ENCODE results near the gene MGMT.

MGMT gene

GRCh38 chr10:129506101-129506797, 39.2 kb downstream of the MGMT start:
- Histone ChIP-seq H3K4me2 (peak overlapping the region in 9 of 11 experiments; percentile 37 to 77 (median 71); a peak in 18 of 22 replicates), H3K9ac (no peak overlapping the region), H3K4me1 (peaks cover 0 to 30% (median 20%) of the 10 kb centered on the region in 10 experiments; a peak in 18 of 20 replicates), H3K36me3 (peaks cover 14 to 38% (median 27%) of the 10 kb centered on the region in 11 experiments; a peak in 19 of 22 replicates), H3K4me3 (no peak overlapping the region), H3K27me3 (no peaks in the 10 kb centered on the region), H3K9me3 (replicated peaks in 1 of 11) (peaks cover 45 to 64% (median 51%) of the 10 kb centered on the region in 11 experiments), H3K27ac (no peak overlapping the region), H4K20me1 (peaks cover 0 to 10% (median 4%) of the 10 kb centered on the region in 11 experiments; a peak in 4 of 22 replicates)
- no peak for TF ChIP-seq Cebpa-rat (IDR thresholded peaks at IDR 0.05)

- peaks cover 0 to 4% (median 0%) of the 10 kb centered on the region in 11 experiments; a peak in 4 of 22 replicates for H4K20me1 ChIP-seq
- peaks cover 14 to 44% (median 30%) of the 10 kb centered on the region in 11 experiments; a peak in 19 of 22 replicates for H3K36me3 ChIP-seq
- H3K27ac ChIP-seq = no peak overlapping the region
- H3K9ac ChIP-seq = no peak overlapping the region
- H3K9me3 ChIP-seq (replicated peaks in 1 of 11) = peaks cover 52 to 71% (median 59%) of the 10 kb centered on the region in 11 experiments
- peaks cover 0 to 35% (median 22%) of the 10 kb centered on the region in 10 experiments; a peak in 17 of 20 replicates for H3K4me1 ChIP-seq
- TF ChIP-seq Cebpa-rat (IDR thresholded peaks at IDR 0.05) = no peak
- H3K4me2 ChIP-seq = no peak overlapping the region
- H3K27me3 ChIP-seq = no peaks in the 10 kb centered on the region
- H3K4me3 ChIP-seq = no peak overlapping the region
Measured at GRCh38 chr10:129507216-129507889, 40.3 kb downstream of the MGMT start.

- Histone ChIP-seq H4K20me1 (peaks cover 0 to 4% (median 0%) of the 10 kb centered on the region in 11 experiments; a peak in 3 of 22 replicates), H3K9me3 (replicated peaks in 1 of 11) (peaks cover 52 to 82% (median 61%) of the 10 kb centered on the region in 11 experiments), H3K9ac (no peak overlapping the region), H3K27me3 (no peaks in the 10 kb centered on the region), H3K27ac (no peak overlapping the region), H3K4me2 (no peak overlapping the region), H3K4me3 (no peak overlapping the region), H3K4me1 (peaks cover 0 to 41% (median 30%) of the 10 kb centered on the region in 10 experiments; a peak in 17 of 20 replicates), H3K36me3 (peaks cover 14 to 44% (median 30%) of the 10 kb centered on the region in 11 experiments; a peak in 19 of 22 replicates)
- no peak for TF ChIP-seq Cebpa-rat (IDR thresholded peaks at IDR 0.05)
Measured at GRCh38 chr10:129509155-129509554, 42.1 kb downstream of the MGMT start.

GRCh38 chr10:129509835-129510234, 42.8 kb downstream of the MGMT start:
- H3K4me1 ChIP-seq = peaks cover 5 to 47% (median 35%) of the 10 kb centered on the region in 10 experiments; a peak in 19 of 20 replicates
- H3K27ac ChIP-seq = no peak overlapping the region
- H3K9me3 ChIP-seq (replicated peaks in 1 of 11) = peaks cover 52 to 75% (median 61%) of the 10 kb centered on the region in 11 experiments
- no peak for TF ChIP-seq Cebpa-rat (IDR thresholded peaks at IDR 0.05)
- no peak overlapping the region for H3K4me2 ChIP-seq
- H3K9ac ChIP-seq = no peak overlapping the region
- peaks cover 14 to 44% (median 30%) of the 10 kb centered on the region in 11 experiments; a peak in 19 of 22 replicates for H3K36me3 ChIP-seq
- peaks cover 0 to 4% (median 0%) of the 10 kb centered on the region in 11 experiments; a peak in 3 of 22 replicates for H4K20me1 ChIP-seq
- no peaks in the 10 kb centered on the region for H3K27me3 ChIP-seq
- H3K4me3 ChIP-seq = no peak overlapping the region

- Histone ChIP-seq H3K4me2 (peak overlapping the region in 2 of 11 experiments; percentile 30; a peak in 3 of 22 replicates), H3K27ac (no peak overlapping the region), H3K9ac (no peak overlapping the region), H3K27me3 (no peaks in the 10 kb centered on the region), H4K20me1 (peaks cover 0 to 7% (median 0%) of the 10 kb centered on the region in 11 experiments; a peak in 5 of 22 replicates), H3K4me3 (no peak overlapping the region), H3K4me1 (peaks cover 7 to 48% (median 37%) of the 10 kb centered on the region in 10 experiments; a peak in 19 of 20 replicates), H3K36me3 (peaks cover 14 to 44% (median 30%) of the 10 kb centered on the region in 11 experiments; a peak in 19 of 22 replicates), H3K9me3 (replicated peaks in 1 of 11) (peaks cover 47 to 77% (median 61%) of the 10 kb centered on the region in 11 experiments)
- TF ChIP-seq Cebpa-rat (IDR thresholded peaks at IDR 0.05) = no peak
Measured at GRCh38 chr10:129511086-129511485, 44.0 kb downstream of the MGMT start.

GRCh38 chr10:129511758-129512157, 44.7 kb downstream of the MGMT start:
- Histone ChIP-seq H4K20me1 (peaks cover 0 to 7% (median 0%) of the 10 kb centered on the region in 11 experiments; a peak in 5 of 22 replicates), H3K9ac (no peak overlapping the region)
- no peak for TF ChIP-seq Cebpa-rat (IDR thresholded peaks at IDR 0.05)

GRCh38 chr10:129513312-129513711, 46.3 kb downstream of the MGMT start:
- TF ChIP-seq Cebpa-rat (IDR thresholded peaks at IDR 0.05) = no peak
- H3K4me1 ChIP-seq = peaks cover 20 to 62% (median 50%) of the 10 kb centered on the region in 10 experiments
- H4K20me1 ChIP-seq = peaks cover 0 to 17% (median 0%) of the 10 kb centered on the region in 11 experiments; a peak in 8 of 22 replicates
- H3K36me3 ChIP-seq = peaks cover 12 to 31% (median 18%) of the 10 kb centered on the region in 11 experiments; a peak in 19 of 22 replicates
- no peak overlapping the region for H3K9ac ChIP-seq
- H3K4me3 ChIP-seq = no peak overlapping the region
- no peaks in the 10 kb centered on the region for H3K27me3 ChIP-seq
- peak overlapping the region in 2 of 11 experiments; percentile 35 to 38; a peak in 1 of 22 replicates for H3K4me2 ChIP-seq
- H3K27ac ChIP-seq = no peak overlapping the region
- peaks cover 25 to 56% (median 40%) of the 10 kb centered on the region in 11 experiments for H3K9me3 ChIP-seq (replicated peaks in 1 of 11)

More at GRCh38 chr10:129511758-129512157, 44.7 kb downstream of the MGMT start:
- peaks cover 14 to 44% (median 30%) of the 10 kb centered on the region in 11 experiments; a peak in 19 of 22 replicates for H3K36me3 ChIP-seq
- no peak overlapping the region for H3K4me3 ChIP-seq
- H3K4me1 ChIP-seq = peaks cover 8 to 48% (median 37%) of the 10 kb centered on the region in 10 experiments; a peak in 18 of 20 replicates
- H3K27me3 ChIP-seq = no peaks in the 10 kb centered on the region
- H3K4me2 ChIP-seq = peak overlapping the region in 8 of 11 experiments; percentile 5 to 38 (median 28); a peak in 12 of 22 replicates
- no peak overlapping the region for H3K27ac ChIP-seq
- peaks cover 41 to 71% (median 55%) of the 10 kb centered on the region in 11 experiments for H3K9me3 ChIP-seq (replicated peaks in 1 of 11)

Data from BLaER1 treated with 17β-estradiol and CSF1 and Interleukin-3, amounts not matched to agents 10 nM and 100 nM (cell line).